Gastrocnemius medialis (tissue), 4 donors: ENCODE results near the gene ABCC4. TPM values are rescaled to one million over a fixed set of nuclear protein-coding genes. Genes with fewer than 3 reads are reported as not detected.

Experiments used
- ATAC-seq, 2 donors: fragments of 150-250 bp; one replicate each; pipeline ENCODE4 v1.9.1; 2016
- DNase-seq, 2 donors: peaks; one replicate each; pipeline ENCODE4 v3.0.0-alpha.2; 2019
- H3K27ac ChIP-seq, 4 donors: fragments of 200-600 bp; sonication (generic); 1 replicate in 1 of 4; 2 replicates in 3 of 4; pipeline ENCODE4 v1.5.1; 2016 to 2018; ENCODE audit warnings: mild to moderate bottlenecking in 2 of 4, moderate library complexity in 1 of 4
- H3K27me3 ChIP-seq, 3 donors: fragments of 200-600 bp; sonication (generic) in 2 of 3; 1 replicate in 1 of 3; 2 replicates in 2 of 3; pipeline versions ENCODE4 v1.5.1 to v1.6.0; 2016 to 2019; ENCODE audit warnings: mild to moderate bottlenecking in 1 of 3, moderate library complexity in 1 of 3
- H3K36me3 ChIP-seq, 2 donors: fragments of 200-600 bp; sonication (generic) in 1 of 2; one replicate each; pipeline ENCODE4 v1.5.1; 2017 to 2018
- H3K4me1 ChIP-seq, 2 donors: fragments of 200-600 bp; sonication (generic) in 1 of 2; one replicate each; pipeline ENCODE4 v1.5.1; 2016 to 2017; ENCODE audit warnings: mild to moderate bottlenecking in 2 of 2
- H3K4me3 ChIP-seq, 4 donors: fragments of 200-600 bp; sonication (generic) in 3 of 4; 1 replicate in 1 of 4; 2 replicates in 3 of 4; pipeline ENCODE4 v1.5.1; 2016 to 2019; ENCODE audit warnings: mild to moderate bottlenecking in 2 of 4
- H3K9me3 ChIP-seq, 3 donors: fragments of 200-600 bp; sonication (generic) in 2 of 3; 1 replicate in 1 of 3; 2 replicates in 2 of 3; pipeline ENCODE4 v1.5.1; 2016 to 2019
- POLR2A ChIP-seq, 2 donors: fragments of 450-650 bp; IDR thresholded peaks; one replicate each; pipeline ENCODE4 v1.6.1; 2017; ENCODE audit warnings: antibody characterized with exemption in 2 of 2, mild to moderate bottlenecking in 2 of 2, moderate library complexity in 2 of 2
- in situ Hi-C, 4 donors: fragments of 200-750 bp; cut with MboI; loops; one replicate each; pipeline versions ENCODE4 v1.15.0 to v1.8.0; 2017; ENCODE audit warnings: low sequenced_read_pairs in 4 of 4
- intact Hi-C: fragments of 100-400 bp; cut with DNase I; formaldehyde crosslinking; loops from one replicate; pipeline ENCODE4 v1.15.1; 2023; ENCODE audit warnings: low total_unique reads
- total RNA-seq, 4 donors: library from RNA; depleted of rRNA; stranded (reverse); fragments of >200 nt; gene quantifications; one replicate each; pipeline versions ENCODE4 v1.1.0 to v1.2.3, GENCODE V29; 2016
- TF ChIP-seq, protein P1 (sequence below), 5 experiments: fragments of 450-650 bp in 3 of 5; fragments of 200-600 bp in 2 of 5; sonication (generic) in 2 of 5; IDR thresholded peaks in 4 of 5; conservative IDR thresholded peaks in 1 of 5; 1 replicate in 4 of 5; 2 replicates in 1 of 5; pipeline ENCODE4 v1.5.1; 2016 to 2019; ENCODE audit warnings: antibody characterized with exemption in 5 of 5, mild to moderate bottlenecking in 3 of 5, moderate library complexity in 3 of 5

ABCC4 gene, protein sequence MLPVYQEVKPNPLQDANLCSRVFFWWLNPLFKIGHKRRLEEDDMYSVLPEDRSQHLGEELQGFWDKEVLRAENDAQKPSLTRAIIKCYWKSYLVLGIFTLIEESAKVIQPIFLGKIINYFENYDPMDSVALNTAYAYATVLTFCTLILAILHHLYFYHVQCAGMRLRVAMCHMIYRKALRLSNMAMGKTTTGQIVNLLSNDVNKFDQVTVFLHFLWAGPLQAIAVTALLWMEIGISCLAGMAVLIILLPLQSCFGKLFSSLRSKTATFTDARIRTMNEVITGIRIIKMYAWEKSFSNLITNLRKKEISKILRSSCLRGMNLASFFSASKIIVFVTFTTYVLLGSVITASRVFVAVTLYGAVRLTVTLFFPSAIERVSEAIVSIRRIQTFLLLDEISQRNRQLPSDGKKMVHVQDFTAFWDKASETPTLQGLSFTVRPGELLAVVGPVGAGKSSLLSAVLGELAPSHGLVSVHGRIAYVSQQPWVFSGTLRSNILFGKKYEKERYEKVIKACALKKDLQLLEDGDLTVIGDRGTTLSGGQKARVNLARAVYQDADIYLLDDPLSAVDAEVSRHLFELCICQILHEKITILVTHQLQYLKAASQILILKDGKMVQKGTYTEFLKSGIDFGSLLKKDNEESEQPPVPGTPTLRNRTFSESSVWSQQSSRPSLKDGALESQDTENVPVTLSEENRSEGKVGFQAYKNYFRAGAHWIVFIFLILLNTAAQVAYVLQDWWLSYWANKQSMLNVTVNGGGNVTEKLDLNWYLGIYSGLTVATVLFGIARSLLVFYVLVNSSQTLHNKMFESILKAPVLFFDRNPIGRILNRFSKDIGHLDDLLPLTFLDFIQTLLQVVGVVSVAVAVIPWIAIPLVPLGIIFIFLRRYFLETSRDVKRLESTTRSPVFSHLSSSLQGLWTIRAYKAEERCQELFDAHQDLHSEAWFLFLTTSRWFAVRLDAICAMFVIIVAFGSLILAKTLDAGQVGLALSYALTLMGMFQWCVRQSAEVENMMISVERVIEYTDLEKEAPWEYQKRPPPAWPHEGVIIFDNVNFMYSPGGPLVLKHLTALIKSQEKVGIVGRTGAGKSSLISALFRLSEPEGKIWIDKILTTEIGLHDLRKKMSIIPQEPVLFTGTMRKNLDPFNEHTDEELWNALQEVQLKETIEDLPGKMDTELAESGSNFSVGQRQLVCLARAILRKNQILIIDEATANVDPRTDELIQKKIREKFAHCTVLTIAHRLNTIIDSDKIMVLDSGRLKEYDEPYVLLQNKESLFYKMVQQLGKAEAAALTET (N-terminal part only)
- 10 to 100 TPM in 2 of 4 donors, 1 to 10 TPM in 2; 5.4 to 16.2 (median 11.9) TPM for total RNA-seq

DNA sequence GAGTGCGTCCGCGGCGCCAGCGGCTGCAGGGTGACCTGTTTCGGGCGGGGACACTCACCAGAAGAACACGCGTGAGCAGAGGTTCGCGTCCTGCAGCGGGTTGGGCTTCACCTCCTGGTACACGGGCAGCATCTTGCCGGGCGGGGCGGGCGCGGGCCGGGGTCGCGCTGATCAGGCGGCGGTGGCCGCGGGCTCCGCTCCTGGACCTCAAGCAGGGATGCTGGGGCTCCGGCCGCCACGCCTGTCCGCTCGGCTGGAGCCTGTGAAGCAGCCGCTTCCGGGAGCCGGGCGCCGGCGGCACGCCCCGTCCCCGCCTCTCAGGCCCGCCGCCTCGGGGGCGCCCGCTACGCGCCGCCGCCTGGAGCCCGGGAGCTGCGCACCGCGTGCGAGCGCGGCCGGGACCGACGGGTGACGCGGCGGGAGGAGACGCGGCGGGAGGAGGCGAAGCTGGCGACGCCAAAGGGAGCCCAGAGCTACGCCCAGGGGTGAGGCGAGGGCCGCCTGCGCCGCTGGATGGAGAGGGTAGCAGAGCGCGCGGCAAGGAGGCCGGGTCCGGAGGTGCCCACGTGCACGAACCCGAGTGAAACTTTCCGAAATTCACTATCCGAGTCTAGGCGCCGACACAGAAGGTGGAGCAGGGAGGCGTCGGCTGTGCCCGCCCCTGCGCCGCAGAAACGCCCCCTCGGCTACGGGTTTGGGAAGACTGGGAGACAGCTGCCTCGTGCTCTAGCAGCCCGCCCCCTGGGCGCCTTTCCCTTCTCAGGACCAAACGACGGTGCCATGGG is at the start of gene ABCC4:
TSS of gene ABCC4 (minus strand) at position 269 of the 785 bp plus-strand sequence. CDS start at position 132, 137 bp downstream.
- intact Hi-C loops (loop anchor here (2.0 kb wide), 1 partner anchor 31 kb away; no protein-coding TSS in a partner anchor), in situ Hi-C loops (no loop called here)
- Histone ChIP-seq H3K9me3 (no peaks in the 10 kb centered on the region), H3K36me3 (no peaks in the 10 kb centered on the region), H3K27ac (peak within 1 kb of the TSS; percentile 76 to 88 (median 84)), H3K4me1 (peaks cover 24 to 30% of the 10 kb centered on the region in 2 donors), H3K4me3 (peak within 1 kb of the TSS; percentile 65 to 91 (median 74)), H3K27me3 (no peaks in the 10 kb centered on the region)
- peak; percentile 53 to 76 for DNase-seq
- peak; percentile 60 to 61 for ATAC-seq
- TF ChIP-seq, protein P1, sequence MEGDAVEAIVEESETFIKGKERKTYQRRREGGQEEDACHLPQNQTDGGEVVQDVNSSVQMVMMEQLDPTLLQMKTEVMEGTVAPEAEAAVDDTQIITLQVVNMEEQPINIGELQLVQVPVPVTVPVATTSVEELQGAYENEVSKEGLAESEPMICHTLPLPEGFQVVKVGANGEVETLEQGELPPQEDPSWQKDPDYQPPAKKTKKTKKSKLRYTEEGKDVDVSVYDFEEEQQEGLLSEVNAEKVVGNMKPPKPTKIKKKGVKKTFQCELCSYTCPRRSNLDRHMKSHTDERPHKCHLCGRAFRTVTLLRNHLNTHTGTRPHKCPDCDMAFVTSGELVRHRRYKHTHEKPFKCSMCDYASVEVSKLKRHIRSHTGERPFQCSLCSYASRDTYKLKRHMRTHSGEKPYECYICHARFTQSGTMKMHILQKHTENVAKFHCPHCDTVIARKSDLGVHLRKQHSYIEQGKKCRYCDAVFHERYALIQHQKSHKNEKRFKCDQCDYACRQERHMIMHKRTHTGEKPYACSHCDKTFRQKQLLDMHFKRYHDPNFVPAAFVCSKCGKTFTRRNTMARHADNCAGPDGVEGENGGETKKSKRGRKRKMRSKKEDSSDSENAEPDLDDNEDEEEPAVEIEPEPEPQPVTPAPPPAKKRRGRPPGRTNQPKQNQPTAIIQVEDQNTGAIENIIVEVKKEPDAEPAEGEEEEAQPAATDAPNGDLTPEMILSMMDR (IDR thresholded peaks at IDR 0.05 in 4 of 5, conservative IDR thresholded peaks at IDR 0.05 in 1 of 5), result no peak
- peak; percentile 59 to 73 for TF ChIP-seq POLR2A (IDR thresholded peaks at IDR 0.05)

- Histone ChIP-seq H3K4me3 (no peak overlapping the region), H3K27ac (no peak overlapping the region), H3K27me3 (no peaks in the 10 kb centered on the region), H3K9me3 (no peaks in the 10 kb centered on the region), H3K36me3 (no peaks in the 10 kb centered on the region), H3K4me1 (no peaks in the 10 kb centered on the region)
- intact Hi-C loops (no loop called here), in situ Hi-C loops (no loop called here)
- TF ChIP-seq, protein P1 (IDR thresholded peaks at IDR 0.05 in 4 of 5, conservative IDR thresholded peaks at IDR 0.05 in 1 of 5), result no peak
- no peak for TF ChIP-seq POLR2A (IDR thresholded peaks at IDR 0.05)
- ATAC-seq (peak in 1 of 2 donors; percentile 70), DNase-seq (peak in 1 of 2 donors; percentile 34)
Observed at GRCh38 chr13:95349267-95349666, 48.0 kb upstream of the ABCC4 start.

- in situ Hi-C loops, result no loop called here
- DNase-seq (no peak), ATAC-seq (no peak)
- H3K9me3 ChIP-seq, result no peaks in the 10 kb centered on the region
- no peak overlapping the region for H3K4me3 ChIP-seq
- no peaks in the 10 kb centered on the region for H3K27me3 ChIP-seq
- TF ChIP-seq, protein P1 (IDR thresholded peaks at IDR 0.05 in 4 of 5, conservative IDR thresholded peaks at IDR 0.05 in 1 of 5), result no peak
- TF ChIP-seq POLR2A (IDR thresholded peaks at IDR 0.05), result no peak
- intact Hi-C loops, result loop anchor here (5.0 kb wide), 1 partner anchor 38 kb away; no protein-coding TSS in a partner anchor
- H3K4me1 ChIP-seq, result peaks cover 0 to 3% of the 10 kb centered on the region in 2 donors
- H3K36me3 ChIP-seq, result no peaks in the 10 kb centered on the region
- H3K27ac ChIP-seq, result no peak overlapping the region
Observed at GRCh38 chr13:95343944-95344343, 42.7 kb upstream of the ABCC4 start.
